Measurements from ENCODE around the gene AUTS2.
"Not testable (repeated sequence)": the region's sequence is repeated elsewhere in the genome, so short reads cannot be mapped to it uniquely, and the experiment has no call there.

The AUTS2 gene

DNA sequence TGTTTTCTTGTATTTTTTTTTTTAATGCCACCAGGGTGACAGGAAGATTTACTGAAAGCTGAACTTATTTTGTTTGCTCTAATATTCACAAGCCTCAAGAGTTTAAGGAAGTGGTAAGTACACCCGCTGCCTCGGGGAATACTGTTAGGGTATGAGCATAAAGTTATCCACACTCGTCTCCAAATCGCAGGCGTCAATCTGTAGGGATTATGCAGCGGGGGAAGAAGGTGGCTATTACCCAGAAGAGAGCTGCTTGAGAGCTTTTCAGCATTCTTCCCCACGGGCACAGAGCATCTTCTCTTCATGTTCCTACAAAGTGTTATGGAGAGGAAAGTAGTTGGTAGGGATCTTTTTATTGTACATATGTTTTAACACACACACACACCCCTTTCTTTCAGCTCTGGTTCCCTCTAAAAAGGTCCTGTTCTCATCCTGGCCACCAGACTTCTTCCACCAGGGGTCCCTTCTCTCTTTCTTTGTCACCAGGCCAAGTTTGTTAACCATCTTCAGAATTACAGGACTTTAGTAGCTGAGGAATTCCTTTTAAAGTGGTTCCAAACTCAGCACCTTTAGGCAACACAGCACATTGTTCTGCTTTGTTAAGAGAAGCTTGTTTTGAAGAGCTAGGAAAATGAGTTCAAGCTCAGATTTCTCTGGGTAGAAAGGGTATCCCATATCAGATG lies 1122.1 kb downstream of the AUTS2 start:
- no peak for DNase-seq (ENCODE audit: low spot score)

DNA sequence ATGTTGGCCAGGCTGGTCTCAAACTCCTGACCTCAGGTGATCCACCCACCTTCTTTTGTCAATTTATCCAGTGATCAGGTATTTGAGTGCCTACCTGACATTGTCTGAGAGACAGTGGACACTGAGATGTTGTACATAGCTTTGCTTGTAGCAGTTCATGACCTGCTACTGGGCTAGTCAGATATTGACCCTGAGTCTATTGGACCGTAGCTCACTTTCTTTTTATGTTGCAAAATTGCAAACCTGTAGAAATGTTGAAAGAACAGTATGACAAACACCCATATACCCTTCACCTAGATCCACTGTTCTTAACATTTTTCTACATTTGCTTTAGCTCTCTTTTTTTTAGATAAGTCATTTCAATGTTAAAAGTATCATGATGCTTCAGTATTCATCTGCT lies 1123.2 kb downstream of the AUTS2 start:
- no peak for DNase-seq (ENCODE audit: low spot score)

DNA sequence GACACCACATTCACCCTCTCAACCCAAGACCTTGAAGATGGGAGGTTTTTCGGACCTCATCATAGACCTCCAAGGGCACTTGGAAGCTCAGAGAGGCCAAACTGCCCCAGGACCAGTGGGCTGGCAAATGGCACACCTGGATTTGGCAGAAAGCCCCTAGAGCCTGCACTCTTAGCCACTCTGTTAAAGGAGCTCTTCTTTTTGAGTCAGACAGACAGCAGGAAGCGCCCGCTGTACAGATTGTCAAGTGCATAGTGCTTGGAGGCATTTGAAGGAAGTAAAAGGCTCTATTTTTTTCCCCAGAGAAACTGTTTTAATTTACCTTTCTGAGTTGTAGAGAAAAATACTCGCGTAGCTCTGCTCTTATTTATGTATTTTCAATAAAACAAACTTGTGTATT lies 1125.1 kb downstream of the AUTS2 start:
- no peak for DNase-seq (ENCODE audit: low spot score)

DNA sequence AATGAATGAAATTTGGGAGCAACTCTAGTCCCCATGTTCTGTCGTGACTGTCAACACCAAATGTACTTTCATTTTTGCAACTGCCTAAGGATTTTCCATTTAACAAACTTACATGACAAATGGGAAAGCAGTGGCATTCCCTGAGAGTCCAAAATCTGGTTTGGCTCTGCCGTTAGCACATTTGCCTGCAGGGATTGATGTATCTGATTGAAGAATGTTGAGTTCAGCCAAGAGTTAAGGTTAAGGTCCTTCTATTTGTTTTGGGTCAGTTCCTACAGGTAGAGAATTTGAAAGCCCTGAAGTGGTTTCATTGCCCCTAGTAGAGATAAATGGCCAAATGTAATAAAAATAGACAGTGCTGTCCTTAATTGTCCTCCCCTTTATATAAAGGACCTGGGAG lies 1127.2 kb downstream of the AUTS2 start:
- DNase-seq (ENCODE audit: low spot score), result no peak

DNA sequence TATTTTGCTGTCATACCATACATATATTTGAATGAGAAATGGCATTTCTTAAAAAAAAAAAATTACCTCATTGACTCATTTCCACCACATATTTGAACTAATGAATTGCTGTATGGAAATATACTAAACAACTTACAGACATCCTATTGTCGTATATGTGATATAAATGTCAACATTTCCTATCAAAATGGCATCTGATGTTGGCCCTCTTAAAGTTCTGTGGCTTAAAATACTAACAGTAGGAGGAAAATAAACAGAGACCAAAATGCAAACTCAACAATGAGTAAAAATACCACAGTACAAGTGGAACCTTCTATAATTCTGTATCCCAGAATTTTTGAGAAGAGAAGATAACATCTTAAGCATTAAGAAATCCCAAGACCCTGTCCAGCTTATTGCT lies 1128.0 kb downstream of the AUTS2 start:
- no peak for DNase-seq (ENCODE audit: low spot score)

DNA sequence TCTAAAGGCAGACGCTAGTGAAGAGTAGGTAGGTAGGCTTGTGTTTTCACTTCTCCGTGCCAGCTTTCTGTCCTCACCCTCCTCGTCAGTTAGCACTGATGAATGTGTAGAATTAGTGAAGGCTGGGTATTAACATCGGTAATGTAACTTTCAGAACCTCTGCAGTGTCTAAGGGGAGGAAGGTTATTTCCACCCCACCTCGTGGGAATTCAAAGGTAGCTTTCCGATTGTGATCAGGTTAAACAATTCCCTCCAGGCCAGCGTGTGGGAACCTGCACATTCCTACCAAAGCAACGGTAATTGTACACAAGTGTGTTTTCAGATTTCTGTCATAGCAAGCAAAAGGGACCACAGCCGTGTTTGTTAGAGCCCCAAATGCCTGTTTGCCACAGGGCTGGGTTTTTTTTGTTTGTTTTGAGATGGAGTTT lies 1128.7 kb downstream of the AUTS2 start:
- no peak for DNase-seq (ENCODE audit: low spot score)

DNA sequence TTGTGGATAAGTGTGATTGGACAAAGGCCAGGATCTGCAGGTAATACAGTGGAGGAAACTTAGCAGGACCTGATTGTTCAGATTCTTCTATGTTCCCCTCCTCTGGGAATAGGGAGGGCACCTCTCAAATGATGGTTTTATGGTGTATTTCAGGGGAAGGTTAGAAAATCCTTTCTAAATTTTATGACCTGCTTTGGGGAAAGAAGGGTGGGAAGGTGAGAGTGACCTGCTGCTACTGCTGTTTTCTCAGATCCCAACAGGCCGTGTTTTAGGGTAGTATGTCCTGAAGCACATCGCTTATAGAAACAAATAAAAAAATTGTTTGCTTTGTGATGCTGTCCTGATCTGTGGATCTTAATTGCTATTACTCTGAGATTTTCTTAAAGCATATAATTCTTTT lies 1129.6 kb downstream of the AUTS2 start:
- DNase-seq (ENCODE audit: low spot score), result no peak

DNA sequence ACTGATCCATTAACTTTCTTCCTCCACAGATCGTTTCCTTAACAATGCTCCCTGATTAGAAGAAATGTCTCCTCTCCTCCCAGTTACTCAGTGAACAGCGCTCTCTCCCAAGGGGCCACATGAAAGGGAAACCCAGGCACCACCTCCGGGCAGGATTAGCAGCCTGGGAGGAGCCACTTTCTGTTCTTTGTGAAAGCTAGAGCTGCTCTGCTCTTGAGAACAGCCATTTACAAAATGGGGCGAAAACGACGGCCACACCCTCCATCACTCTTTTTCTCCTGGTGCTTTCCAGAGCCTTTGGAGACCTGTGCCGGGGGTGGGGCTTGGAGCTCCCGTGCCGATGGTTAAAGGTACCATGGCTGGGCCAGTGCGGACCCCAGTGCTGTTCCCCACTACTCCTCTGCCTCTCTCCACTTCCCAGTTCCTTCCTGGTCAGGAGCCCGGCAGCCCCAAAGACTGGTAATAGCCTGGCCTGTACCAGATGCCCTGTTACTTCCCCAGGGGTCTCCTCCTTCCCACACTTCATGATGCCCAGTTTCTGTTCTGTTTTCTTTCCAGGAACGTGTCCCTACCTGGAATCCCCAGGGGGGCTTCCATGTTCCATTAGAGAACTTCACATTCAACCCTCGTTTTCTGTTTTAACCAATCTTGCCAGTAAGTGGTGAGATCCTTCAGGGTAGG lies 1130.7 kb downstream of the AUTS2 start:
- DNase-seq (ENCODE audit: low spot score), result no peak

DNA sequence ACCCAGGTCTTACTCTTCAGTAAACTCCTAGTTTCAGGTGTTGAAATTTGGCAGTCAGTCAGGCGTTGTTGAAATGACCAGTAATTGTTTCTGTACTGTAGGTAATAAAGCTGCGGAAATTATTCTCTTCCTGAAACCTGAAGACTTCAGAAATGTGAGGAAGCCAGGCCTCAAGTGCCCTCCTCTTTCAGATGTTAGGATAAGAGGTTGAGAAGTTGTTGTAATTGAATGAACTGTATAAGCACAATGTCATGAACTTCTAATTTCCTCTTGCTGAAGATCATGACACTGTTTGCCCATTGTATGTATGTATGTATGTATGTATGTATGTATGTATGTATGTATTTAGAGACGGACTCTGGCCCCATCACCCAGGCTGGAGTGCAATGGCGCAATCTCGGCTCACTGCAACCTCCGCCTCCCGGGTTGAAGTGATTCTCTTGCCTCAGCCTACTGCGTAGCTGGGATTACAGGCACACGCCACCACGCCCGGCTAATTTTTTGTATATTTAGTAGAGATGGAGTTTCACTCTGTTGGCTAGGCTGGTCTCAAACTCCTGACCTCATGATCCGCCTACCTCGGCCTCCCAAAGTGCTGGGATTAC lies 1131.4 kb downstream of the AUTS2 start:
- DNase-seq (ENCODE audit: low spot score), result not testable (repeated sequence)

DNA sequence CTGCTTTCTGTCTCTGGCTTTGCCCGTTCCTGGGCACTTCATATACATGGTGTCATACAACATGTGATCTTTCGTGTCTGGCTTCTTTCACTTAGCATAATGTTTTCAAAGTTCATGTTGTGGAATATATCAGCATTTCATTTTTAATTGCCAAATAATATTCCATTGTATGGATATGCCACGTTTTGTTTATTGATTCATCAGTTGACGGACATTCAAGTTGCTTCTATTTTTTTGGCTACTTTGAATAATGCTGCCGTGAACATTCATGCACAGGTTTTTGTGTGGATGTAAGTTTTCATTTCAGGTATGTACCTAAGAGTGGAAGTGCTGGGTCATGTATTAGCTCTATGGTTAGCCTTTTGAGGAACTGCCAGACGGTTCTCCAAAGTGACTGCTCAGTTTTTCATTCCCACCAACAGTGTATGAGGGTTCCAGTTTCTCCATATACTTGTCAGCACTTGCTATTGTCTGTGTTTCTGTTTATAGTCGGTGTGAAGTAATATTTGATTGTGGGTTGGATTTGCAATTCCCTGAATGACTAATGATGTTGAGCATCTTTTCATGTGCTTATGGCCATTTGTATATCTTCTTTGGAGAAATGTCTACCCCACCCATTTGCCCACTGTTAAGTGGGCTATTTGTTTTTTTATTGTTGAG lies 1132.3 kb downstream of the AUTS2 start:
- DNase-seq (ENCODE audit: low spot score), result no peak

DNA sequence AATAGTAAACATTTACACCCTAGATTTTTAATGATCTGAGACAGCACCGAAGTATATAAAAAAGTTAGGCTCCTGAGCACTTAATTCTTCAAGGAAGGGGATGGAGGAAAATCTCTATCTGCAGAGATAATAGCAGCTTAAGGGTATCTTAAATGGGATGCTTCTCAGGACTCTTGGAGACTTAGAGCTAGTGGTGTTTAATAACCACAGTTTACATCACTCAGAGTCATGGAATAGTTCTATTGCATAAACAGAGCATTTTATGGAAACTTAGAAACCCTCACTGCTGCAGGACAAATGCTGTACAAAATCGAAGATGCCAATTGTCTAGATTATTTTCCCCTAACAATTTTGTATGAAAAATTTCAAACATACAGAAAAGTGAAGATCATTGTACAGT lies 1134.8 kb downstream of the AUTS2 start:
- no peak for DNase-seq (ENCODE audit: low spot score)

DNA sequence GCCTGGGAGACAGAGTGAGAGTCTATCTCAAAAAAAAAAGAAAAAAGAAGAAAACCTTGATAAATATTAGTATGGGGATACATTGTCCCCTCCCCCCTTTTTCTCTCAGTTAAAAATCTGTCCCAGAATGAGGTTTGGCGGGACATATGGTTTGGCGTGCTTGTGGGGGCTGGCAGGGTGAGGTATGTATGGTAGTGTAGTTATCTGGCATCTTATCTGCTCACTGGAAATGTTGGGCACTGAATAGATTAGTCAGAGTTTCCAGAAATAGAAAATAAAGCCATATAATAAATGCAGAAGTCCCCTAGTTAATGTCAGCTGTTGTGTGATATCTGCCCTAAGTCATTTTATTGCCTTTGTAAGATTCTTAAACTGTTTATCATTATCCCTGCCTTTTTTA lies 1136.1 kb downstream of the AUTS2 start:
- DNase-seq (ENCODE audit: low spot score), result no peak

DNA sequence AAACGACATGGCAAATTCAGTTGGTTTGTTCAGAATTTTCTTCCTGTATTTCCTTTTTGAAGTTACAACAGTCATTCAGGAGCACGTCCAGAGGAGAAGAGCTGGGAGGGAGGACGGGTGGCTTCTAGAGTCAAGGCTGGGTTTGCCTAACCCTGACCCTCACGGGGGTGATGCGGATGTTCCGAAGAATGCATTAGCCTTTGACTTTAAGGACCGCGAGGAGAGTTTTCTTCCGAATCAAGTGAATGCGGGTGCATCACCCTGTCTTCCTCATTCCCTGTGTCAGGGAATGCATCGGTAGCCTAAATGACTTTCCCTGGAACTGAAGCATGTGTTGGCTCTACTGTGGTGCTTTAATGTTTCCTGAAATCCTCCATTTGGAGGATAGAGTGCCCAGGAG lies 1137.0 kb downstream of the AUTS2 start:
- DNase-seq (ENCODE audit: low spot score), result no peak

DNA sequence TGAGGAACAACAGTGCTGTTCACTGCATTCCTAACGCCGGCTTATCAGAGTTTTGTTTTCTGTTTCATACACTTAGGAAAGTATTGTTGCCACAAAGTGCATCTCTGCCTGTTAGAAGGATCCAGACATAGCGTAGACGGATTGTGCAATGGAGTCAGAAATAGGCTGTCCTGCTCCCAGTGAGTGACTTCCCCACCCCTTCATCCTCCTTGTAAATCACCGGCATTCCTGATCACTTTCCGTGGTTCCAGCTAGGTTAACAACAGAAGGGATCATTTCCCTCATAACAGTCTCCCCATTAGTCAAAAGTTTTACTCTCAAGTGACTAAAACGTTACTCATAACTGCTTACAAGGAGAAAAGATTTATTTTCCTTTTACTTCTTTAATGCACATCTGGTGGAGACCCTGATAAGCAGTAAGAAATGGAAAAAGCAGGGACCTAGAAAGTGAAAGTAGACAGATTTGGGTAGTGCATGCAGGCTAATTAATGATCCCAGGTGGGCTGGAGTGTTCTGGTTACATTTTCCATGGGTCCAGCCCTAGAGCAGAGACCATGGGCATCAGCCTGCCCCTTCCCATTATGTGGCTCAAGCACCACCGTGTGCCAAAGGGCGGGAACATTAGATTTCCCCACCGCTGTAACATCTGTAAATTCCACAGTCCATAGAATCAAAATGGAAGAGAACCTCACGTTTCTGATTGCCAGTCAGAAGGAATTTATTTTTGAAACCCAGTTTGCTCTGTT lies 1138.6 kb downstream of the AUTS2 start:
- no peak for DNase-seq (ENCODE audit: low spot score)

DNA sequence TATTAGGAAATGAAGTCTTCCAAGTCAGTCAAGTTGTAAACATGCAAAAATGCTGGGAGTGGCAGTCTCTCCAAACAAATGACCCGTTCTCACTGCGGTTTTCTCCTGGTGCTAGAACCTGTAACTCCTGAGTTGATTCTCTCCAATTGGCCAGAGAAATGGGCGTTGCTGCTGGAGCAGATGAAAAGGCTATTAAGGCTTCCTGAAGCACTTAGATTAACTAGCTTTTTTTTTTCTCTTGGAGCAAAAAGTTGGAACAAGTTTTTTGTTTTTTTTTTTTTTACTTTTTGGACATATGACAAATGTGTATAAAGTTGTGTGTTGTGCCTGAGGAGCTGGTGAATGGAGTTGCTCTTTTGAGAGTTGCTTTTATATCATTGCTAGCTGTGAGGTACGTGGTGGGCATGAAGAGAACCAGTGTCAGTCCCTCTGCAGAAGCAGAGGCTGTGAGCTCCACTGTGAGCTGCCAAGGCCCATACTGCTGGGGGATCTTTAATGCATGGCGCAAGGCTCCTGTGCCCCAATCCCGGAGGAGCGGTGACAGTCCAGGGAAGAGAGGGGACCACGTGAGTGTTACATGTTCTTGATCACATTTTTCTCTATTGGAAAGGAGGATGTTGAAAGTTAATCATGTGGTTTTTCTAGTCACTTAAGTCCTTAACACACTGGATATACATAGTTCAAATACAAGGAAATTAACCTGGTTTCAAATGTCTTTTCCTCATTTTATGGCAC lies 1140.0 kb downstream of the AUTS2 start:
- DNase-seq (ENCODE audit: low spot score), result no peak

DNA sequence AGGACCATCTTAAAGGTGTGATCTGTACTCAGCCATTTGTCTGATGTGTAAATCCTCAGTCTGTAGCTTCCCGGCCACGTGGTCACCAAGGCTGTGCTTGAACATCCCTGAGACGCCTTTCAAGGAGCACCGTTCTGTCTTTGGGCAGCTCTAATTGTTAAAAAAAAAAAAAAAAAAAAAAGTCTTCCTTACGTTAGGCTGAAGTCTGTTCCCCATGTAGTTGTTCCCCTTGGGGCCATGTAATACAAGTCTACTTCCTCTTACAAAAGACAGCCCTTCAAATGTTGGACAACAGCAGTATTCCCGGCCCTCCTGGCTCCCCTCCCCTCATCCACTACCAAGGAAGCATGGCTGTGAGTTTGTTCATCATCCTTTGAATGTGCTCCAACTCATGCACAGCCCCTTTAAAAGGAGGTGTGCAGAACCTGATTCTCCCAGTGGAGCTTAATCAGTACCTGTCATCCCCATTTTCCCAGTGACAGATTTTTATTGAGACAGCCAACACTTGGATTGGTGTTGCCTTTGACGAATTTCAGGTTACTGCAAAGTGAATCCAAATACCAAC lies 1141.5 kb downstream of the AUTS2 start:
- DNase-seq (ENCODE audit: low spot score), result no peak

DNA sequence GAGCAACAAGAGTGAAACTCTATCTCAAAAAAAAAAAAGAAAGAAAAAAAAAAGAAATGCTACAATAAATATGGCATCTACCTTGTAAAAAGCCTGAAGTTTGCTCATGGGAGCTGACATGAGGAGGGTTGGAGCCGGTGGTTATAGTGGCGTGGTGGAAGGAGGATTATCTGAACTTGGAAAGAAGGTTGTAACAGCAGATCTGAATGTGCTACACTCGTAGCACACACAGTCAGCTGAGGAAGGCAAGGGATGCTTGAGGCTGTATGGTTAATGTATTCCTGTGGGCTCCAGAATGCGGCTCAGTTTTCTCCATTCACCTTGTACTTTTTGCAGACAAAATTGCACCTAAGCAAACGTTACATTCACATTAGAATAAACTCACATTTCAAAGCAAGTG lies 1143.4 kb downstream of the AUTS2 start:
- no peak for DNase-seq (ENCODE audit: low spot score)

DNA sequence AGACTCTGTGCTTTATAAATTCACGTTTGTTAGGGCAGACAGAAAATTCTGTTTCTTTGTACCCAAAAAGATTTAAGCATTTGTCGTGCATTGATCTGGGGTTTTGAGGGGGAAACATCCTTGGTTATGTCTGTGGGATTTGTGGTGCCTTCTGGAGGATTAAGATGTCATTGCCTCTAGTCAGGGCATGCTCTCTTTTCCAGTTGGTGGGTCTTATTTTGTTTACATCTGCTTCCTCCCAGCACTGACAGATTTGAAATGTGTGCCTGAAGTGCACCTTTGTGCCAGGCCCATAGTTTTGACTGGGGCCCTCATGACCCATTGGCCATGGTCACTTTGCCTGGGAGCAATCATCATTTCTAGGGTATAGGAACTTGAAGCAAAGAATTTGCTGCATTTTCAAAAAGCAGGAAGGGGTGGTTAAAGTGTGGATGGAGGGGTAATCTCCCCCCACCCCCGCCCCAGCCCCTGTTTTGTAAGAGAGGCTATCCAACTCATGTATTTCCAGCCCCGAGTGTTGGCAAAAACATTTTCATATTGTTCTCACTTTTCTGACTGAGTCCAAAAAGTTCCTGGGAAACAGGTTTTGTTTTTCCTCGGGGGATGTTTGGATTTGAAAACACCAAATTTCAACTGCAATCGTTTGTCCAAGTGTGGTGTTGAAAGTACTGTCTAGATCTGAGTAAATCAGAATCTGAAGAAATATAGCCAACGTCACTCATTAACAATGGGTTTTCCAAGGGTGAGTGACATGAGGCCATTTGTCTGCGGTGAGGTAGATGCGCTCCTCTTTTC lies 1145.5 kb downstream of the AUTS2 start:
- no peak for DNase-seq (ENCODE audit: low spot score)

DNA sequence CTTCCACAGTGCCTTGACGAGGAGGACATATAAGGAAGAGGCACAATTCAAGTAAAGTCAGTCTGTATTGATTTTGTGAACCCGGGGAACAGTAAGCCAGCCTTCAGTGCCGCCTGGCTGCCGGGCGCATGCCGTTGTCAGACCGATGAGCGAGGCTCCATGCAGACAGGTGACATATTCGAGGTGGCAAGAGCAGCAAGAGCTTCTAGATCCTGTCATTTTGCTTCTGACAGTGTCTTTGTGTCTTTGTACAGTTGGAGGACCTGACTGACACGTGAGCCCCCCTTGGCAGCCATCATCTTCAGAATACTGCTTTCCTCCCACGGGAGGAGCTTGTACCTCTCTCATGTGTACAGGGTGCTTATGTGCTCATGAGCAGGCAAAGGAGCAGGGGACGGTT lies 1146.2 kb downstream of the AUTS2 start:
- no peak for DNase-seq (ENCODE audit: low spot score)

DNA sequence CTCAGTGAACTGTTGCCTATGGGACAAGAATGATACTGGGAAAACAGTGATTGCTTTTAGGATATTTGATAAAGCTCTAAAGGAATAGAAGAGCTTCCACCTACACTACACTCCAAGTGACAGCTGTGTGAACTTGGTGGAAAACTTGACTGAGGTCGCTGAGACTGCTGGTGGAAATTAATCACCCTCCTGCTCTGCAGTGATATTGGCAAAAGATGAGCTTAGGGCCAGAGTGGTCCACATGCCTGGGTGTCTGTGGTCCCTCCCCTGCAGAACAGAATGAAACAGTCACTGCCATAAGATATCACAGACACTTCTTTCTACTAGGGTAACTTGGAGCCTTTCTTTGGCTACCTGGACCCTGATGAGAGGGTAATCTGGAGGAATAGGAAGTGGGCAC lies 1151.6 kb downstream of the AUTS2 start:
- DNase-seq (ENCODE audit: low spot score), result no peak

DNA sequence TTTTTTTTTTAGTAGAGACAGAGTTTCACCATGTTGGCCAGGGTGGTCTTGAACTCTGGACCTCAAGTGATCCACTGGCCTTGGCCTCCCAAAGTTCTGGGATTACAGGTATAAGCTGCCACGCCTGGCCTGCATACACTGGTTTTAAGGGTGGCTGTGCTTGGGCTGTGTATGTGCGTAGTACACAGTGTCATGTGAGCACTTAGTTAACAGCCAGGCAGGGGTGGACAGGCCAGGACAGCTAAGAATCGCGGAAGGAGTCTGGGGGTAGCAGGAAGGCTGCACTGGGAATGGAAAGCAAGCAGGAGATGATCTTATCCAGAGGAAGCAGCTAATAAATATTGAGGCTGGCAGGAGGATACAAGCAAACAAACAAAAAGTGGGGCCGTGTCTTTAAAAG lies 1153.6 kb downstream of the AUTS2 start:
- DNase-seq (ENCODE audit: low spot score), result no peak
